NK-92 (cell line): ENCODE results near the gene CRYBG1.
"Not testable (repeated sequence)": the region's sequence is repeated elsewhere in the genome, so short reads cannot be mapped to it uniquely, and the experiment has no call there.

ENCODE experiments used
- DNase-seq: peaks from one replicate; lab custom pipeline; 2025; ENCODE audit not compliant: unreplicated experiment; lab: John Stamatoyannopoulos, UW

The CRYBG1 gene

GRCh38 chr6:106574741-106575458 is 214.4 kb downstream of the CRYBG1 start:
- no peak for DNase-seq

GRCh38 chr6:106579281-106579680 is 218.8 kb downstream of the CRYBG1 start:
- no peak for DNase-seq

DNA sequence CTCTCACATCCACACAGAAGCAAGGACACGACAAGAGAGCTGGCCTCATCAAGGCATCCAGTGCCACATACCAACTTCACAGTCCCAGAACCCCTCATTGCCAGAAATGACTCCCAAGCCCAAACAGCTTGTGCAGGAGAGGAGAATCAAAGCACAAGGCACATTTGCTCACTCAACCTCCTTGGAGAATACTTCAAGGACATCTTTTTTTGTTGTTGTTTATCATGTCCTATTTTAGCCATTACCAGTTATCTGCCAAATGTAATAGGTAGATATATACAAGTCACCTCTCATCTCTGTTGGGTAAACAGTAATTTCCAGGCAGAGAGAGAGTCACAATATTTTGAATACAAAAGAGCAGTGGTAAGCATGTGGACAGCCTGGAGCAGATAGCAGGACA is 221.0 kb downstream of the CRYBG1 start:
- DNase-seq = no peak

- no peak for DNase-seq
These were observed 226.4 kb downstream of the CRYBG1 start for GRCh38 chr6:106586815-106587415.

- not testable (repeated sequence) for DNase-seq
These were observed 228.4 kb downstream of the CRYBG1 start for GRCh38 chr6:106588937-106589336.

DNA sequence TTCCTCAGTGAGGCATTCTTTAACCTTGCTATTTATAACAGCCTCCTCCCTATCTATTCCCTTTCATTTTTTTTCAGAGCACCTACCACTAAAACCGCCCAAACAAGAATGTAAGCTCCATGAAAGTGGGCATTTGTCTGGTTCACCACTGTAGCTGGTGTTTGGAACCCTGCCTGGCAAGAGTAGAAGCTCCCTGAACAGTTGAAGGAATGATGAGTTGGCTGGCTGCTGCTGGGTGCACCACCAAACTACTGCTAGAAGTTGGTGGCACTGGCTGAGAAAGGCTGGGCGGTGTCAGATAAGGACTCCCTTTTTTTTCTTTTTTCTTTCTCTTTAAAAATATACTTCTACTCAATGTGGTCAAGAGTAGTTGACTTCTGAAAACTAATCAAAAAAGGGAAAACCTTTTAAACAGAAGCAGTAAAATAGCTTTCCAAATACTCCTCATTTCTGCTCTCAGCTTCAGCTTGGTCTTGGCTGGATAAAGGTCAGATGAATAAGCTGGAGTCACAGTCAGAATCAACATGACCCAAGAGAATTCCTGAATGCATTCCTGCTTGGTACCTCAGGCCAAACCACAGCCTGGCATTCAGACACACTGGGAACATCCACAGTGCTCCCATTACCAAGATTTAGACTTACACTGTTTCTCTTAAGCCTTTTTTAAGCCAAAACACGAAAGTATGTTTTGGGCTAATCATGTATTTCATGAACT is 230.8 kb downstream of the CRYBG1 start:
- DNase-seq = no peak

DNA sequence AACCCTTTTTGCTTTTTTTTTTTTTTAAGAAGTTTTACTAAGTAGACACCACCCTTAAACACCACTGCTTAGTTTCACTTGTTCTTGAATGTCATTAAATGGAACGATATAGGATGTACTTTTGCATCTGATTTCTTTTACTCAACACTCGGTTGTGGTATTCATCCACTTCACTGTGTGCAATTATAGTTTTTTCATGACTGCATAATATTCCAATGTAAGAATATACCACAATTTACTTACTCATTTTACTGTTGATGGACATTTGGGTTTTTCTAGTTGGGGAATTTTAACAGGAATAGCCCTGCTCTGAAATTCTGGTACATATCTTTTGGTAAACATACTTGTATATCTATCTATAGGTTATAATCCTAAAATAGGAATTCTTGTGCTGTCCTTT is 238.9 kb downstream of the CRYBG1 start:
- no peak for DNase-seq

GRCh38 chr6:106600329-106600728 is 239.8 kb downstream of the CRYBG1 start:
- DNase-seq = no peak

GRCh38 chr6:106608080-106608668 is 247.7 kb downstream of the CRYBG1 start:
- DNase-seq = no peak

- no peak for DNase-seq
These were observed 249.2 kb downstream of the CRYBG1 start for GRCh38 chr6:106609699-106610098.

DNA sequence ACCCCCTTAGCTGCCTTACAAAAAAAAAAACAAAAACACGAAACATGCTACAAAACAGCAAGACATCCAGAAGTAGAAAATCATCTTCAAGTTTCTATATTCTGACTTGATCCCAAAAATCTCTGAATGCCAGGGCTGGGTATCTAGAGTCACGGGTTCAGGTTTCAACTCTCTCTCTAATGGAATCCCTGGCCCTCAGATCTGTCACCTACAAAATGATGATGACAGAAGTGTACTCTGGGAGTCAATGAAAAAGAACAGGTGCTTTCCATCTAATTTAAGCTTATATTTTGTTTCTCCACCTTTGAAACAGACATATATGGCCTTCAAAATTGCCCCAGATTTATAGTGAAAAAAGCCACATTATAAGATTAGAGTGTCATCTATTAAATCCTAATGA is 250.5 kb downstream of the CRYBG1 start:
- DNase-seq = no peak

DNA sequence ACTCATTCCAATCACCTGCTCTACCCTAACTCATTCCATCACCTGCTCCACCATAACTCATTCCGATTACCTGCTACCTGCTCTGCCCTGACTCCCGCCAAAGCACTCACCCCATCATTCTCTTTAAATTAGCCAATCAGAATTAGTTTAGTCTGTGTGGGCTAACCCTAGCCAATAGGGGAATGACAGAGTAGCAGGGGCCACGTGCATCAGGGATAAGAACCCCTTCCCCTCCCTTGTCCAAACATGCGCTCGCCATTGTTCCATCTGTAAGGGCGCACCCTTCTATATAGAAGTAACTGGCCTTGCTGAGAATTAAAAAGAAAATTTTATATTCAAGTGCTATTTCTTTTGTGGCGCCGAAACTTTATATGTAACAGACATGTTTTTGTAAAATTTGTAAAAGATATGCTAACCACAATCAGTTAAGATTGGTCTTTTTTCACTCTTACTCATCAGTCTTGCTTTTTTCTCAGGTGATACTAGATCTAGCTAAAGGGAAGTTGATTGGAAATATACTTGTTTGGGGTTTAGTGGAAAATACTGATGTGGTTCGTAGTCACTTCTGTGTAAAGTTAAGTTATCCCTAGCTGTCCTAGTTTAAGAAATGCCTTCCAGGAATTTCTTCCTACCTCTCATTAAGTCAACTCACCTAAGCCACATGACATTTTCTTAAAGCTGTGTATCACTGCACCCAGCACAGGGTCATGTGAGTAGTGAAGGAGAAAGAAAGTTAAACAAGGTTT is 252.3 kb downstream of the CRYBG1 start:
- no peak for DNase-seq

DNA sequence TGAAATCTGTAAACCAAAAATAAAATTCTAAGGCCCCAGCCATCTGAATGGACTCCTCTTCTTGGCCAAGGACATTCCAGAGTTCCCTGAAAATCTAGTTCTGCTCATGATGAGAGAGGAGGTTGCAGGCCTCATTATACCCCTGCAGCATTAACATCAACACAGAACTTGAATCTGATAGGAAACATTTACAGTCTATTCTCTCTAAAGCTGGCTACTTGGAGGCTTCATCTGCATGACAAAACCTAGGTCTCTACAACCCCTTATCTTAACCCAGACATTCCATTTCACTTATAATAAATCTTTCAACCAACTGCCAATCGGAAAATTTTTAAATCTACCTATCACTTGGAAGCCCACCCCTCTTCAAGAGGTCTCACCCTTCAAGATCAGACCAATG is 253.1 kb downstream of the CRYBG1 start:
- DNase-seq = no peak

- no peak for DNase-seq
These were observed 253.6 kb downstream of the CRYBG1 start for GRCh38 chr6:106614166-106614565.

DNA sequence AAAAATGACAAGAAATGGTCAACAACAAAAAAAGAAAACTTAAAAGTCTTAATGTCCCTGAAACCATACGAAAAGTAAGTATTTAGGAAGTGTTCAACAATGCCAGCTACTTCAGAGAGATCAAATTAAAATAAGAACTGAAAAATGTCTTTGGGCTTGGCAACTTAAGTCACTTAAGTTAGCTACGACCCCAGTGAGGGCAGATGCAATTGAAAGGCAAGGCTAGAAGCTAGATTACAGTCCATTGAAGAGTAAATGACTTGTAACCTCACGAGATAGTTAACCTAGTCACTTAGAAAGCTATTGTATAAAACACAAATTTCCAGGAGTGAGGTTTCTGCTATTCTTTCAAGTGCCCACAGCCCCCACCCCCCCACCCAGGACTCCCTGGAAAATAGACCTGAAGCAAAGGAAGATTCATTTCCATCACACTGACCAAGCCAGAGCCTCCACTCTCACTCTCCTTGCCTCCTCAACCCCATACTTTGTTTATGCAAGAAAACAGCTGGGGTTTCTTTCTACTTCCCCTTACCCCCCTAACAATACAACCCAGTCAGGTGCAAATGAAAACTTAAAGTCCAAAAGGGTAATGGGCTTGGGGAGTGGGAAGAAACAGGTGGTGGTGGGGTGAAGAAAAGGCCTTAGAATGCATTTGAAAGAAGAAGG is 254.2 kb downstream of the CRYBG1 start:
- no peak for DNase-seq

- no peak for DNase-seq
These were observed 256.8 kb downstream of the CRYBG1 start for GRCh38 chr6:106617302-106617701.

DNA sequence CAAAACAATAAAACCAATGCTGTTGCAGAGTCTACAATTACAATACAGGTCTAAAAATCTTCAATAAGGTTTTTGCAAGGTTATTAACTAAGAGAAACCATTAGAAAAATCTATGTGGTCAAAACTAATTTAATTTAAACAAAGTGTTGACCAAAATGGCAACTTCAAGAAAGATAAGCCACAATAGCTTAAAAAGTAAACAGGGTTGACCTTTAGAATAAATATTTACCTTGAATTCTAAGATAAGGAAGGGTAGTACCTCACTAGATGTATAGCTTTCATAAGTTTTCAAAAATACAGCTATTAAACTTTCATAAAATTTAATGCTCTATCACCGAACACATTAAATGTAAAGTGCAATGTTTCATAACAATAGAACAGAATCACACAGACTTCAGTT is 257.3 kb downstream of the CRYBG1 start:
- DNase-seq = no peak

DNA sequence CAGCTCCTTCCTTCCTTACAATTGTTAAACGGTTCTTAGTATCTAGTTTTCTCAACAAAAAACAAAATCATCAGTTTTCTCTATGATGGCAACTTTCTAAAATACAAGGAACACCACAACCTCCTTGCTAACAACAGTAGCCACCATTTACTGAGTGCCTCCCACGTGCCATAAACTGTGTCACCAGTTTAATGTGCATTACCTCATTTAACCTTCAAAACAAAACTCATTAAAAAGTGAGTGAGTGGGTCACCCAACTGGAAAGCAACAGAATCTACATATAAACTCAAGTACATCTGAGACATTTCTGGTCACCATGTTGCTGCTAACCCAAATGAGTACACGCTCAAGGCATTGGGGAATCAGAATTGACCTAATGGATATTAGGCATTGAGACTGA is 257.8 kb downstream of the CRYBG1 start:
- DNase-seq = no peak

DNA sequence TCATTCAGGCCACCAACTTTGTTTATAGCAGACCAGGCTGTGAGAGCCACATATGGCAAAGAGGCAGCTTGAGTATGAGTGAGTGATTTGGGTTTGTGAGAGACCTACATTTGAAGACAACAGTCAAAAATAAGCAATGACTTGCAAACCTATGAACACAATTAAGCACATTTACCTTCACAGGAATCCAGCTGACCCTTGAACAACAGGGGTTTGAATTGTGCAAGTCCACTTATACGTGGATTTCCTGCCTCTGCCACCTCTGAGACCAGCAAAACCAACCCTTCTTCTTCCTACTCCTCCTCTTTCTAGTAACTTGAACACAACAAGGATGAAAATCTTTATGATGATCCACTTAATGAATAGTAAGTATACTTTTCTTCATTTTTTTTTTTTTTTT is 258.7 kb downstream of the CRYBG1 start:
- no peak for DNase-seq

DNA sequence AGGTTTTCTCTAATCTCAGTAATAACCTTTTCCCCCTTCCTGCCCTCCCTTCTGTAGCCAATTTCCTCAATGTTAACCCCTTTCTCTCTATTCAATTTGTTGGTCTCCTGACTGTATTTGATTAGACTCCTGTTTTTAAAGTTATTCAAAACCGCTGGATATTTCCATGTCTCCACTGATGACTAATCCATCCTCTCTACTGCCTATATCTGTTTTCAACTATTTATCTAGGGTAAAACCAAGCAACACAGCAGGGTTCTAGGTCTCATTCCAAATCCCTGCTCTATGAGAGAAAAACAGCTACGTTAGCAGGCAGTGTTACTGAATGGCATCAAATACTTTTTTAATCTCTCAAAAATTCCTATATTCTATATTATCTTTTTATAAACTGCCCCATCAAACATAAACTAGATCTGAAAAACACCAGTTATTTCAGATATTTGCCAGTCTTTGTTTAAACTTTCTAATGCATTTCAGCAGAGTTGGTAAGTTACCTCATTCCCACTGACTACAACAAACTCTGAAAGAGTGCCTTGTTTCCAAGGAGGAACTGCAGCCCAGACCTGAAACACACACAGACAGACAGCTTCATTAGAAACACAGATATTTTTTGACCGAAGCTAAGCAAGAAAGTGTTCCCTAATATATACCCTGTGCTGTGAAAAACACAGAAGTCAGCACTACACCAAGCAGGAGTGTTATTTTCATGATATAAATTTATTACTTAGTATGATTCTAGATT is 260.6 kb downstream of the CRYBG1 start:
- DNase-seq = no peak
